ENCODE results near the gene CLEC20A.

Gene CLEC20A

GRCh38 chr1:178500091-178500770, 3.5 kb upstream of the CLEC20A start:
- H3K4me3 ChIP-seq (ENCODE audit: low read length): no peak overlapping the region
- no peak for TF ChIP-seq ZNF274 (IDR thresholded peaks at IDR 0.05; ENCODE audit: low read depth, low read length)

DNA sequence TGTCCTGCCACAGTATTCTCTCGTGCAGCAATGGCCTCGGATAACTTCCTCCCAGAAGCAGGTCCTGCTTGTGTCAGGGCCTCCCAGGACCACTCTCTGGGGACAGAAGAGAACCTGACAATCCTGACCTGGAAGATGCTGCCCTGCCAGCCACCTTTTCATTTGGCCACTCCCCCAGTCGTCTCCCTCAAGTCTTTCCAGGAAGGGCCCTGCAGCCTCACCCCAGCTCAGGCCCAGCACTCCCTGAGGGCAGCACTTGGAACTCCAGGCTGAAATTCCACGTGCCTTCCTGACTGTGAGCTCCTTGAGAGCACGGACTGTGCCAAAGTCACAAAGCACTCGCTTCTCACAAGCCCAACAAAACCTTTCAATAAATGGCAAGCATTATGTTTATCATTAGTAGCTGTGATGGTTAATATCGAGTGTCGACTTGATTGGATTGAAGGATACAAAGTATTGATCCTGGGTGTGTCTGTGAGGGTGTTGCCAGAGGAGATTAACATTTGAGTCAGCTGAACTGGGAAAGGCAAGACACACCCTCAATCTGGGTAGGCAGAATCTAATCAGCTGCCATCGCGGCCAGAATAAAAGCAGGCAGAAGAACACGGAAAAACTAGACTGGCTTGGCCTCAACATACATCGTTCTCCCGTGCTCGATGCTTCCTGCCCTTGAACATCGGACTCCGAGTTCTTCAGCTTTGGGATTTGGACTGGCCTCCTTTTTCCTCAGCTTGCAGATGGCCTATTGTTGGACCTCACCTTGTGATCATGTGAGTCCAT, 2.3 kb upstream of the CLEC20A start:
- H3K4me3 ChIP-seq (ENCODE audit: low read length): no peak overlapping the region
- TF ChIP-seq ZNF274 (IDR thresholded peaks at IDR 0.05; ENCODE audit: low read depth, low read length): no peak

DNA sequence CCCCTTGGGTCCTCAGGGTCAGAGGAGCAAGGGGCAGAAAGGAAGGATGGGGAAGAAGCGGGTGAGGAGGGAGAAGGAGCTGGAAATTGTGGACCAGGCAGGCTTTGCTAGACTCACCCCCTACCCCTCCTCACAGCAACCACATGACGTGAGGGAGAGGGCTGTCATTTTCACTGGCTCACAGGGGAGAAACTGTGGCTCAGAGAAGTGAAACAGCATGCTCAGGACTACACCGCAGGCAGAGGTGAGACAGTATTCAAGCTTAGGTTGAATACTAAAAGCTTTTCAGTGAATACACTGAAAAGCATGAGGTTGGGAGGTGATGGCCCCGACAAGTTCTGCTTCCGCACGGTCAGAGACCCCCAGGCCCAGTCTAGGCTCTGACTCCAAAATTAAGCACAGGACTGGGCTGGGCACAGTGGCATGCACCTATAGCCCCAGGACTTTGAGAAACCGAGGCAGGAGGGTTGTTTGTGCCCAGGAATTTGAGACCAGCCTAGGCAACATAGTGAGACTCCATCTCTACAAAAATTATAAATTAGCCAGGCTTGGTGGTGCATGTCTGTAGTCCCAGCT, 1.2 kb upstream of the CLEC20A start:
- H3K4me3 ChIP-seq (ENCODE audit: low read length): no peak overlapping the region
- TF ChIP-seq ZNF274 (IDR thresholded peaks at IDR 0.05; ENCODE audit: low read depth, low read length): no peak

DNA sequence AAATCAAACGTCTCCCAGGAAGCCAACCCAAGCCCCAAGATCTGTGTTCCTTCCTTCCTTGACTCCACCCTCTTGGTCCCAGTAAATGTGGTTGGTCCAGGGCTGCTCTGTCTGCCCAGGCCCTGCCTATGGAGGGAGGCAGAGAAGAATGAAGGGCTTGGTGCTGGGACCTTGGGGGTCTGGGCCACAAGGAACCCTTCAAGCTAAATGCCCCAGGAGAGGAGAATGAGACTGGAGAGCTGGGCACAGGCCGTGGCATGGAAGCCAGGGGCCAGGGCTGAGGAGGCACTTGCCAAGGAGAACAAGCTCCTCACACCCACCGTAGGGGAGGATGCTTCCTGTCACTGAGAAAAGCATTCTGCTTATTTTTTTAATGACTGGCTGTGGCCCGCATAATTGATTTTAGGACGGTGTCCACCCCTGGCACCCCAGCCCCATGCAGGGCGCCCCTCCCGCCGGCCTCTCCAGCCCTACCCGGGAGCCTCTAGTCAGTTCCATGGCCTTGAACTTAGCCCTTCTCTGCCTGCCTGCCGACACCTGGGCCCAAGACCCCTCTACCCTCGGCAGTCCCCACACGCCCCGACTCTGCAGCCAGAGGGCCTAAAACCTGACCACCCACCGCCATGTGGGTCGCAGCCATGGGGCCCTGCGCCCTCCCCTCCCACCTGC, 889 bp downstream of the CLEC20A start:
- H3K4me3 ChIP-seq (ENCODE audit: low read length): no peak overlapping the region
- TF ChIP-seq ZNF274 (IDR thresholded peaks at IDR 0.05; ENCODE audit: low read depth, low read length): no peak

GRCh38 chr1:178495158-178495557, 1.6 kb downstream of the CLEC20A start:
- no peak overlapping the region for H3K4me3 ChIP-seq (ENCODE audit: low read length)
- TF ChIP-seq ZNF274 (IDR thresholded peaks at IDR 0.05; ENCODE audit: low read depth, low read length): no peak

- TF ChIP-seq ZNF274 (IDR thresholded peaks at IDR 0.05; ENCODE audit: low read depth, low read length): no peak
- H3K4me3 ChIP-seq (ENCODE audit: low read length): no peak overlapping the region
Observed at GRCh38 chr1:178494569-178494971, 2.2 kb downstream of the CLEC20A start.

DNA sequence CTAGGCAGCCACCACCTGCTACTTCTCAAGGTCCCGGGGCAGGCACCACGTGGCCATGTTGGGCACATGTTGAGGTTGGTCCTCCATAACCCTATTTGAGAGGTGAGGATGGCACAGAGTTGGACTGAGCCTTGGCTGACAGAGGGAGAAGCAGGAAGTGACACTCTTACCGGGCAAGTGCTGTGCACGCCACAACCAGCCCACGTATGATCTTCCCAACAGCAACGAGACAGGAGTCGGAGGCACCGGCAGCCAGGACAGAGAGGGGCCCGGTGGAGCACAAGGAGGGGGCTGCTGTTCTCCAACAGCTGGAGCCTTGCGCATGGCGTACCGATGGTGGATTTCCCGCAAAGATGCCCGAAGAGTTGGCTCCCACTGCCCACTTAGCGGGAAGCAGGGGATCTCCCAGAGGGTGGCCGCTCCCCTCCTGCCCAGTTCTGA, 3.4 kb downstream of the CLEC20A start:
- TF ChIP-seq ZNF274 (IDR thresholded peaks at IDR 0.05; ENCODE audit: low read depth, low read length): no peak
- no peak overlapping the region for H3K4me3 ChIP-seq (ENCODE audit: low read length)

DNA sequence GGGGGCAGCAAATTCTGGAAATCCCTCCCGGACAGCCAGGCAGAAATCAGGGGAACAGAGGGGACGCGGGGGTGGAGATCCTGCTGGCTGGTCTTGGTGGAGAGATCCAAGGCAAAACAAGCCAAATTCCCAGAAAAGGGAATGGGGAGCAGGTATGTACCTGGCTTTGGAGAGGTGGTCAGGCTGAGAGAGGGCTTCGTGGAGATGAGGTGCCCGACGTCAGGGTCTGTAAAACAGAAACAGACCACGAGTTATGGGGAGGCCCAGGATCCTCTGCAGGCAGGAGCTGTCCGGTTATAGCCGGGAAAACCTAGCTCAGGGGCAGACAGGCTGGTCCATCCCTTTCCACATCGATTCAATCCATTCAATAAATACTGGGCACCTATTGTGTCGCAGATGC, 4.4 kb downstream of the CLEC20A start:
- no peak overlapping the region for H3K4me3 ChIP-seq (ENCODE audit: low read length)
- no peak for TF ChIP-seq ZNF274 (IDR thresholded peaks at IDR 0.05; ENCODE audit: low read depth, low read length)

DNA sequence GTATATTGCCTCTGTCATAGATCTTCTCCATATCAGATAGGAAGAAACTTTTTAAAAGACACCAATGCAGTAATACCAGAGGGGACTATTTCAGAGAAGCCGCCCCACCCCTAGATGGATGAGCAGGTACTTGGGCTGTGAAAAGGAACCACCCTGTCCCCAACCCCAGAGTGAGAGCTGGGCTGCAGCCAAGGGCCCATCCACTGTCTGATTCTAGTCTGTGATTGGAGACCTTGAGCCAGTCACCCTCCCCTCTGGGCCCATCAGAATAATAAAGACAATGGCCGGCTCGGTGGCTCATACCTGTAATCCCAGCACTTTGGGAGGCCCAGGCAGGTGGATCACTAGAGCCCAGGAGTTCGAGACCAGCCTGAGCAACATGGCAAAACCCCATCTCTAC, 5.0 kb downstream of the CLEC20A start:
- no peak for TF ChIP-seq ZNF274 (IDR thresholded peaks at IDR 0.05; ENCODE audit: low read depth, low read length)
- no peak overlapping the region for H3K4me3 ChIP-seq (ENCODE audit: low read length)

- H3K4me3 ChIP-seq (ENCODE audit: low read length): no peak overlapping the region
- TF ChIP-seq ZNF274 (IDR thresholded peaks at IDR 0.05; ENCODE audit: low read depth, low read length): no peak
Observed at GRCh38 chr1:178490967-178491366, 5.8 kb downstream of the CLEC20A start.

- TF ChIP-seq ZNF274 (IDR thresholded peaks at IDR 0.05; ENCODE audit: low read depth, low read length): no peak
- H3K4me3 ChIP-seq (ENCODE audit: low read length): no peak overlapping the region
Observed at GRCh38 chr1:178490136-178490535, 6.6 kb downstream of the CLEC20A start.

- no peak overlapping the region for H3K4me3 ChIP-seq (ENCODE audit: low read length)
- TF ChIP-seq ZNF274 (IDR thresholded peaks at IDR 0.05; ENCODE audit: low read depth, low read length): no peak
Observed at GRCh38 chr1:178489399-178489798, 7.4 kb downstream of the CLEC20A start.

DNA sequence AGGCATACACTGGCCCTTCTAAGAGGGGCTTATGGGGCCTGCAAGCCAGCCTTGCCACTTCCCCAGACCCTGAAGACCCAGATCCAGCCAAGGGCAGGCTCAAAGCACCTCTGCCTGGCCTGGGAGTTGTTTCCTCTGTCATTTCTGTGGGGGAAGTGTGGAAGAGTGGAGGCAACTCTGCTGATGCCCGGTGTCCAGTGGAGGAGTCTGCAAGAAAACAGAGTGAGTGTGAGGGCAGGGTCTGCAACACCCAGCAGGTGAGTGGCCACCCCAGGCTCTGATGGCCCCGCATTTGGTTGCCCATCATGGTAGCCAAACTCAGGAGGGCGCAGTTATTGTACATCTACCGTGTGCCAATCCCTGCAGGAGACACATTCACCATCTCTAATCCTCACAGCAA, 8.4 kb downstream of the CLEC20A start:
- H3K4me3 ChIP-seq (ENCODE audit: low read length): no peak overlapping the region
- TF ChIP-seq ZNF274 (IDR thresholded peaks at IDR 0.05; ENCODE audit: low read depth, low read length): no peak

GRCh38 chr1:178487070-178487615, 9.6 kb downstream of the CLEC20A start:
- no peak for TF ChIP-seq ZNF274 (IDR thresholded peaks at IDR 0.05; ENCODE audit: low read depth, low read length)

More at GRCh38 chr1:178487070-178487615, 9.6 kb downstream of the CLEC20A start:
- H3K4me3 ChIP-seq (ENCODE audit: low read length): no peak overlapping the region; the same call in 1 of the 2 replicates

All from GM08714 (cell line).